H1 (cell line): ENCODE results near the gene TNIK. TPM values are rescaled to one million over a fixed set of nuclear protein-coding genes. Genes with fewer than 3 reads are reported as not detected.
"Not testable (repeated sequence)": the region's sequence is repeated elsewhere in the genome, so short reads cannot be mapped to it uniquely, and the experiment has no call there.

Experiments
- CTCF ChIA-PET: fragments of 300-600 bp; sonication (Branson Sonifier 250); formaldehyde crosslinking; loops from one replicate; lab custom pipeline; 2021; ENCODE audit not compliant: partially characterized antibody; lab: Charles Lee
- POLR2A ChIA-PET: fragments of 300-600 bp; sonication (Branson Sonifier 250); formaldehyde crosslinking; loops from one replicate; lab custom pipeline; 2021; ENCODE audit warnings: inconsistent platforms; ENCODE audit not compliant: partially characterized antibody; lab: Charles Lee
- DNase-seq, 2 experiments: peaks; one replicate each; pipeline versions ENCODE4 v3.0.0 to v3.0.0-alpha.2; 2010 to 2022; ENCODE audit warnings: low spot score in 2 of 2, low read depth in 1 of 2, mixed read lengths in 1 of 2
- FAIRE-seq: peaks from 2 replicates; lab custom pipeline; 2011; peaks lifted over from hg19 to GRCh38; lab: Jason Lieb, UNC
- H2AFZ ChIP-seq: 2 replicates; pipeline ENCODE4 v1.8.1; 2012; ENCODE audit warnings: low read length, inconsistent platforms
- H2AK5ac ChIP-seq: 2 replicates; pipeline ENCODE4 v1.6.1; 2013; ENCODE audit warnings: low read depth, low read length
- H2BK120ac ChIP-seq: replicated peaks from 2 replicates; pipeline ENCODE3; 2013; ENCODE audit warnings: low read depth, low read length, inconsistent platforms
- H2BK12ac ChIP-seq: 2 replicates; pipeline ENCODE4 v1.6.1; 2013; ENCODE audit warnings: low read depth, low read length
- H2BK15ac ChIP-seq: 2 replicates; pipeline ENCODE4 v1.6.1; 2013; ENCODE audit warnings: low read length
- H2BK20ac ChIP-seq: 2 replicates; pipeline ENCODE4 v1.6.1; 2013; ENCODE audit warnings: low read length
- H2BK5ac ChIP-seq: 2 replicates; pipeline ENCODE4 v1.6.1; 2013; ENCODE audit warnings: low read depth, low read length
- H3K14ac ChIP-seq: 2 replicates; pipeline ENCODE4 v1.6.1; 2013; ENCODE audit warnings: inconsistent platforms; ENCODE audit not compliant: insufficient read length
- H3K18ac ChIP-seq: 2 replicates; pipeline ENCODE4 v1.6.1; 2013; ENCODE audit warnings: low read length; ENCODE audit errors: extremely low read depth
- H3K23ac ChIP-seq: 2 replicates; pipeline ENCODE4 v1.6.1; 2013; ENCODE audit warnings: inconsistent platforms; ENCODE audit not compliant: insufficient read length
- H3K23me2 ChIP-seq: 2 replicates; pipeline ENCODE4 v1.6.1; 2013; ENCODE audit warnings: low read depth, low read length
- H3K27ac ChIP-seq: 2 replicates; pipeline ENCODE4 v1.6.1; 2011; ENCODE audit warnings: low read depth, low read length, inconsistent platforms
- H3K27me3 ChIP-seq, 4 experiments: replicated peaks in 1 of 4; 1 replicate in 1 of 4; 2 replicates in 3 of 4; pipeline versions ENCODE4 v1.6.1 to v1.8.1; 2011 to 2013; ENCODE audit warnings: low read length in 3 of 4, mild to moderate bottlenecking in 3 of 4, inconsistent platforms in 2 of 4, mixed read lengths in 2 of 4, moderate library complexity in 1 of 4; ENCODE audit not compliant: control insufficient read depth in 3 of 4, insufficient read depth in 3 of 4; ENCODE audit errors: extremely low read depth in 1 of 4
- H3K36me3 ChIP-seq, 4 experiments: 2 replicates each; pipeline versions ENCODE4 v1.6.1 to v1.8.1; 2011 to 2013; ENCODE audit warnings: mild to moderate bottlenecking in 4 of 4, low read length in 3 of 4, moderate library complexity in 2 of 4, control low read depth in 1 of 4, inconsistent platforms in 1 of 4; ENCODE audit not compliant: insufficient read depth in 4 of 4, control insufficient read depth in 2 of 4
- H3K4ac ChIP-seq: replicated peaks from 2 replicates; pipeline ENCODE3; 2013; ENCODE audit warnings: low read length, low read depth, mixed read lengths, inconsistent platforms; ENCODE audit not compliant: insufficient read length
- H3K4me1 ChIP-seq, 4 experiments: replicated peaks in 1 of 4; 1 replicate in 1 of 4; 2 replicates in 3 of 4; pipeline versions ENCODE4 v1.6.1 to v1.8.1; 2011 to 2013; ENCODE audit warnings: low read length in 3 of 4, inconsistent platforms in 2 of 4, mixed read lengths in 1 of 4; ENCODE audit not compliant: insufficient read depth in 4 of 4, control insufficient read depth in 3 of 4
- H3K4me2 ChIP-seq, 2 experiments: 2 replicates each; pipeline versions ENCODE4 v1.6.1 to v1.8.1; 2011 to 2013; ENCODE audit warnings: low read depth in 2 of 2, low read length in 2 of 2, control low read depth in 1 of 2, inconsistent platforms in 1 of 2, mild to moderate bottlenecking in 1 of 2; ENCODE audit not compliant: insufficient read depth in 1 of 2
- H3K4me3 ChIP-seq, 4 experiments: fragments of 200-600, 300-600 bp in 1 of 4; sonication (generic), shearing (Covaris generic), sonication (Bioruptor Twin) in 1 of 4; 2 replicates each; pipeline versions ENCODE4 v1.5.1 to v1.8.1; 2011 to 2016; ENCODE audit warnings: low read length in 4 of 4, low read depth in 3 of 4, control low read depth in 2 of 4, inconsistent platforms in 2 of 4, mild to moderate bottlenecking in 2 of 4, mixed read lengths in 1 of 4, moderate library complexity in 1 of 4; ENCODE audit not compliant: insufficient read depth in 2 of 4; ENCODE audit errors: extremely low read depth in 1 of 4
- H3K56ac ChIP-seq: replicated peaks from 2 replicates; pipeline ENCODE3; 2013; ENCODE audit warnings: low read depth, mild to moderate bottlenecking, mixed read lengths, low read length, inconsistent platforms; ENCODE audit not compliant: insufficient read length
- H3K79me1 ChIP-seq: 2 replicates; pipeline ENCODE4 v1.6.1; 2013; ENCODE audit warnings: low read depth, low read length, control low read depth
- H3K79me2 ChIP-seq, 2 experiments: 2 replicates each; pipeline versions ENCODE4 v1.6.1 to v1.8.1; 2012 to 2013; ENCODE audit warnings: low read length in 2 of 2, mild to moderate bottlenecking in 2 of 2, inconsistent platforms in 1 of 2; ENCODE audit not compliant: insufficient read depth in 2 of 2, control insufficient read depth in 1 of 2
- H3K9ac ChIP-seq, 4 experiments: replicated peaks in 1 of 4; 1 replicate in 1 of 4; 2 replicates in 3 of 4; pipeline versions ENCODE4 v1.6.1 to v1.8.1; 2011 to 2013; ENCODE audit warnings: low read depth in 3 of 4, low read length in 3 of 4, control low read depth in 2 of 4, mild to moderate bottlenecking in 2 of 4, moderate library complexity in 2 of 4, inconsistent platforms in 1 of 4; ENCODE audit errors: extremely low read depth in 1 of 4
- H3K9me3 ChIP-seq, 2 experiments: 2 replicates each; pipeline versions ENCODE4 v1.6.1 to v1.8.1; 2012 to 2013; ENCODE audit warnings: mild to moderate bottlenecking in 2 of 2, moderate library complexity in 2 of 2, control low read depth in 1 of 2, inconsistent platforms in 1 of 2, low read depth in 1 of 2, low read length in 1 of 2, mixed read lengths in 1 of 2; ENCODE audit not compliant: insufficient read depth in 2 of 2
- H4K20me1 ChIP-seq, 2 experiments: replicated peaks in 1 of 2; 2 replicates each; pipeline versions ENCODE3 to v1.8.1; 2011 to 2013; ENCODE audit warnings: inconsistent platforms in 2 of 2, low read length in 2 of 2, mild to moderate bottlenecking in 1 of 2; ENCODE audit not compliant: insufficient read depth in 2 of 2, control insufficient read depth in 1 of 2
- H4K5ac ChIP-seq: 2 replicates; pipeline ENCODE4 v1.6.1; 2013; ENCODE audit warnings: low read length, low read depth, mixed read lengths, inconsistent platforms; ENCODE audit not compliant: insufficient read length
- H4K8ac ChIP-seq: 2 replicates; pipeline ENCODE4 v1.8.0; 2013; ENCODE audit warnings: mild to moderate bottlenecking, moderate library complexity, low read length, inconsistent platforms; ENCODE audit not compliant: insufficient read depth; ENCODE audit errors: extremely low read depth
- H4K91ac ChIP-seq: replicated peaks from 2 replicates; pipeline ENCODE3; 2013; ENCODE audit warnings: low read length, mixed read lengths, inconsistent platforms; ENCODE audit not compliant: insufficient read length
- WGBS, 2 experiments: shearing (Covaris generic) in 1 of 2; methylation state at CpG; one replicate each; pipeline versions ENCODE4 v1.1.6 to v1.1.7; 2013 to 2015; ENCODE audit warnings: low lambda C conversion rate in 2 of 2, mixed read lengths in 2 of 2, inconsistent platforms in 1 of 2, low coverage in 1 of 2, missing lambda C conversion rate in 1 of 2; ENCODE audit not compliant: insufficient replicate concordance in 2 of 2, insufficient coverage in 1 of 2, insufficient read length in 1 of 2; ENCODE audit errors: extremely low coverage in 1 of 2, missing lambda C conversion rate in 1 of 2; 5-methylcytosine and 5-hydroxymethylcytosine counted together
- polyA plus RNA-seq, 7 experiments: library from polyadenylated mRNA; depleted of rRNA in 3 of 7; stranded (reverse) in 5 of 7; unstranded in 2 of 7; fragments of >200 nt in 5 of 7; fragments of 200-250 nt in 2 of 7; gene quantifications; 1 replicate in 5 of 7; 2 replicates in 1 of 7; 4 replicates in 1 of 7; pipeline versions ENCODE4 v1.2.1 to v1.2.3, GENCODE V29; 2011 to 2013; ENCODE audit warnings: missing spikeins in 2 of 7, mixed read lengths in 2 of 7
- total RNA-seq: library from RNA; stranded (reverse); fragmentation: NEBNext Ultra II Directional; extraction: Animal tissue kit (Norgen Biotek cat#: 25700); gene quantifications from 2 replicates; pipeline ENCODE4 v1.2.1, GENCODE V29; 2021

Gene TNIK
- total and polyA plus RNA-seq, 2 of the 8 experiments (the other 6 are each of a cell fraction or from before 2014, with no cell fraction given): 7.4 to 42.0 TPM

DNA sequence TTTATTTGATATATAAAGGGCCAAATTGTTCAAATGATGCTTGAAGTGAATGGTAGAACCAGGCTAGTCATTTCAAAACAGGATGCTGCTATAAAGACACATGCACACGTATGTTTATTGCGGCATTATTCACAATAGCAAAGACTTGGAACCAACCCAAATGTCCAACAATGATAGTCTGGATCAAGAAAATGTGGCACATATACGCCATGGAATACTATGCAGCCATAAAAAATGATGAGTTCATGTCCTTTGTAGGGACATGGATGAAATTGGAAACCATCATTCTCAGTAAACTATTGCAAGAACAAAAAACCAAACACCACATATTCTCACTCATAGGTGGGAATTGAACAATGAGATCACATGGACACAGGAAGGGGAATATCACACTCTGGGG is 172.4 kb downstream of the TNIK start:
- H4K91ac ChIP-seq, DNase-seq, H2BK20ac ChIP-seq, H2BK120ac ChIP-seq, H4K20me1 ChIP-seq, H3K23ac ChIP-seq, H3K4me1 ChIP-seq, H3K27ac ChIP-seq, H2AK5ac ChIP-seq, CTCF ChIA-PET, H3K79me2 ChIP-seq, H3K9ac ChIP-seq, POLR2A ChIA-PET, H3K18ac ChIP-seq, H2BK5ac ChIP-seq, H3K4ac ChIP-seq, H2BK15ac ChIP-seq, H3K23me2 ChIP-seq, H2AFZ ChIP-seq, H3K79me1 ChIP-seq, H2BK12ac ChIP-seq, H3K36me3 ChIP-seq, H3K4me3 ChIP-seq, H3K56ac ChIP-seq, H3K27me3 ChIP-seq, H3K14ac ChIP-seq, FAIRE-seq, H3K4me2 ChIP-seq, H4K8ac ChIP-seq, H4K5ac ChIP-seq, H3K9me3 ChIP-seq: not testable (repeated sequence)
- WGBS, 2 experiments: 95% methylated on average over 3 of the region's 3 CpGs; no CpG with 5 or more reads in 1 of the 2 experiments
